ENCODE data around the gene DNM3. TPM values are rescaled to one million over a fixed set of nuclear protein-coding genes. Genes with fewer than 3 reads are reported as not detected.

The DNM3 gene
- polyA plus RNA-seq, 1 of the 3 experiments (the other 2 are of a cell fraction): 0.43 TPM

DNA sequence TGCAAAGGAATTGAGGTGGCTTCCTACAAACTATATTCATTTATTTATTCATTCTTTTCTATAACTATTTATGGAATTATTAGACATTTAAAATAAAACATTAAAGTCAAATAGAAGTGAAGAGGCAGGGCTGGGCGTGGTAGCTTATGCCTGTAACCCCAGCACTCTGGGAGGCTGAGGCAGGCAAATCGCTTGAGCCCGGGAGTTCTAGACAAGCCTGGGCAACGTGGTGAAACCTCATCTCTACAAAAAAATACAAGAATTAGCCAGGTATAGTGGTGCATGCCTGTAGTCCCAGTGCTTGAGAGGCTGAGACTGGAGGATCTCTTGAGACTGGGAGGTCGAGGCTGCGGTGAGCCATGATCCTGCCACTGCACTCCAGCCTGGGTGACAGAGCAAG is 23.8 kb downstream of the DNM3 start:
- no peak for DNase-seq
- Histone ChIP-seq H3K9ac (no peak overlapping the region), H4K20me1 (ENCODE audit: insufficient read depth) (no peaks in the 10 kb centered on the region), H3F3A (replicated peaks; ENCODE audit: insufficient read depth) (no peaks in the 10 kb centered on the region), H3K9me2 (no peaks in the 10 kb centered on the region), H3K4me1 (ENCODE audit: control insufficient read depth in 1 of 2, insufficient read depth in 2 of 2, low read depth in 1 of 2, low read length in 1 of 2) (no peaks in the 10 kb centered on the region), H2AFZ (ENCODE audit: low read depth) (no peak overlapping the region), H3K79me2 (ENCODE audit: insufficient read depth) (no peaks in the 10 kb centered on the region), H3K9me3 (no peaks in the 10 kb centered on the region), H3K27me3 (ENCODE audit: insufficient read depth) (no peaks in the 10 kb centered on the region), H3K36me3 (replicated peaks in 1 of 2; ENCODE audit: control insufficient read depth in 1 of 2, insufficient read depth in 2 of 2, low read length in 1 of 2) (no peaks in the 10 kb centered on the region), H3K4me2 (no peak overlapping the region), H3K27ac (ENCODE audit: low read depth in 2 of 2, low read length in 1 of 2) (no peak overlapping the region), H3K4me3 (ENCODE audit: low read depth in 2 of 2, low read length in 1 of 2) (no peak overlapping the region)
- ChIA-PET CTCF (no interaction called here), POLR2A (no interaction called here)
- WGBS (ENCODE audit: low lambda C conversion rate): 43% methylated on average over 6 of the region's 6 CpGs
- TF ChIP-seq, protein P1, sequence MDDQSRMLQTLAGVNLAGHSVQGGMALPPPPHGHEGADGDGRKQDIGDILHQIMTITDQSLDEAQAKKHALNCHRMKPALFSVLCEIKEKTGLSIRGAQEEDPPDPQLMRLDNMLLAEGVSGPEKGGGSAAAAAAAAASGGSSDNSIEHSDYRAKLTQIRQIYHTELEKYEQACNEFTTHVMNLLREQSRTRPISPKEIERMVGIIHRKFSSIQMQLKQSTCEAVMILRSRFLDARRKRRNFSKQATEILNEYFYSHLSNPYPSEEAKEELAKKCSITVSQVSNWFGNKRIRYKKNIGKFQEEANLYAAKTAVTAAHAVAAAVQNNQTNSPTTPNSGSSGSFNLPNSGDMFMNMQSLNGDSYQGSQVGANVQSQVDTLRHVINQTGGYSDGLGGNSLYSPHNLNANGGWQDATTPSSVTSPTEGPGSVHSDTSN (IDR thresholded peaks at IDR 0.05): no peak
- TF ChIP-seq RAD21 (IDR thresholded peaks at IDR 0.05; ENCODE audit: low read length): no peak
- TF ChIP-seq NFIC (IDR thresholded peaks at IDR 0.05; ENCODE audit: borderline replicate concordance): no peak
- TF ChIP-seq POLR2AphosphoS5 (IDR thresholded peaks at IDR 0.05; ENCODE audit: low read depth, low read length): no peak
- no peak for TF ChIP-seq MXI1 (IDR thresholded peaks at IDR 0.05; ENCODE audit: low read depth, low read length)
- no peak for TF ChIP-seq NRF1 (IDR thresholded peaks at IDR 0.05; ENCODE audit: low read depth, low read length)
- TF ChIP-seq, protein P2, sequence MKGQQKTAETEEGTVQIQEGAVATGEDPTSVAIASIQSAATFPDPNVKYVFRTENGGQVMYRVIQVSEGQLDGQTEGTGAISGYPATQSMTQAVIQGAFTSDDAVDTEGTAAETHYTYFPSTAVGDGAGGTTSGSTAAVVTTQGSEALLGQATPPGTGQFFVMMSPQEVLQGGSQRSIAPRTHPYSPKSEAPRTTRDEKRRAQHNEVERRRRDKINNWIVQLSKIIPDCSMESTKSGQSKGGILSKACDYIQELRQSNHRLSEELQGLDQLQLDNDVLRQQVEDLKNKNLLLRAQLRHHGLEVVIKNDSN (IDR thresholded peaks at IDR 0.05; ENCODE audit: borderline replicate concordance, low read depth): no peak
- TF ChIP-seq CTCF (IDR thresholded peaks at IDR 0.05): no peak
- no peak for TF ChIP-seq RXRA (IDR thresholded peaks at IDR 0.05; ENCODE audit: borderline replicate concordance, low read depth)
- no peak for TF ChIP-seq MAX (IDR thresholded peaks at IDR 0.05; ENCODE audit: low read depth)
- no peak for TF ChIP-seq CHD2 (IDR thresholded peaks at IDR 0.05; ENCODE audit: low read length, partially characterized antibody)

- Histone ChIP-seq H3F3A (replicated peaks; ENCODE audit: insufficient read depth) (no peaks in the 10 kb centered on the region), H3K4me2 (no peak overlapping the region), H3K9me2 (no peaks in the 10 kb centered on the region), H4K20me1 (ENCODE audit: insufficient read depth) (no peaks in the 10 kb centered on the region), H3K36me3 (replicated peaks in 1 of 2; ENCODE audit: control insufficient read depth in 1 of 2, insufficient read depth in 2 of 2, low read length in 1 of 2) (no peaks in the 10 kb centered on the region), H3K79me2 (ENCODE audit: insufficient read depth) (no peaks in the 10 kb centered on the region), H2AFZ (ENCODE audit: low read depth) (no peak overlapping the region), H3K4me1 (ENCODE audit: control insufficient read depth in 1 of 2, insufficient read depth in 2 of 2, low read depth in 1 of 2, low read length in 1 of 2) (no peaks in the 10 kb centered on the region), H3K27ac (ENCODE audit: low read depth in 2 of 2, low read length in 1 of 2) (no peak overlapping the region), H3K9ac (no peak overlapping the region), H3K4me3 (ENCODE audit: low read depth in 2 of 2, low read length in 1 of 2) (no peak overlapping the region), H3K9me3 (no peaks in the 10 kb centered on the region), H3K27me3 (ENCODE audit: insufficient read depth) (no peaks in the 10 kb centered on the region)
- DNase-seq: no peak
- ChIA-PET CTCF (interaction anchor here (0.8 kb wide), 2 partner anchors 65 to 118 kb away, joined by 3 read pairs; no protein-coding TSS in a partner anchor), POLR2A (no interaction called here)
- WGBS (ENCODE audit: low lambda C conversion rate): 26% methylated on average over 2 of the region's 2 CpGs
- TF ChIP-seq RFX5 (IDR thresholded peaks at IDR 0.05; ENCODE audit: low read length) (no peak), EP300 (IDR thresholded peaks at IDR 0.05; ENCODE audit: borderline replicate concordance in 1 of 2, low read depth in 1 of 2, low read length in 1 of 2) (no peak), SMC3 (IDR thresholded peaks at IDR 0.05; ENCODE audit: low read depth, low read length) (no peak), CTCF (IDR thresholded peaks at IDR 0.05) (no peak), NRF1 (IDR thresholded peaks at IDR 0.05; ENCODE audit: low read depth, low read length) (no peak), POLR2AphosphoS5 (IDR thresholded peaks at IDR 0.05; ENCODE audit: low read depth, low read length) (no peak), MXI1 (IDR thresholded peaks at IDR 0.05; ENCODE audit: low read depth, low read length) (no peak)
- TF ChIP-seq, protein P2 (IDR thresholded peaks at IDR 0.05; ENCODE audit: borderline replicate concordance, low read depth): no peak
These were observed 25.9 kb downstream of the DNM3 start for GRCh38 chr1:171867236-171867635.
